Pancreas (tissue), 10 donors: ENCODE measurements around the gene UGGT2. TPM values are rescaled to one million over a fixed set of nuclear protein-coding genes. Genes with fewer than 3 reads are reported as not detected.

Experiments used
- ATAC-seq, 4 donors: fragments of 200-7000 bp; cut with Tn5 transposase; one replicate each; pipeline versions ENCODE4 v1.8.0 to v1.9.1; 2020; ENCODE audit warnings: mild to moderate bottlenecking in 4 of 4, moderate library complexity in 4 of 4
- DNase-seq, 6 donors: peaks; one replicate each; pipeline ENCODE4 v3.0.0-alpha.2; 2020
- FAIRE-seq: peaks from 2 replicates; lab custom pipeline; 2012; peaks lifted over from hg19 to GRCh38; lab: Jason Lieb, UNC
- H3K27ac ChIP-seq, 4 donors: fragments of 200-600 bp; sonication (generic); 1 replicate in 3 of 4; 2 replicates in 1 of 4; pipeline versions ENCODE4 v1.5.0 to v1.8.0; 2020
- H3K27me3 ChIP-seq, 4 donors: fragments of 200-600 bp; one replicate each; pipeline ENCODE4 v1.8.0; 2021
- H3K36me3 ChIP-seq, 3 donors: fragments of 200-600 bp; sonication (generic) in 1 of 3; one replicate each; pipeline versions ENCODE4 v1.5.0 to v1.8.0; 2020 to 2021
- H3K4me1 ChIP-seq, 3 donors: fragments of 200-600 bp; one replicate each; pipeline ENCODE4 v1.8.0; 2021
- H3K4me3 ChIP-seq, 4 donors: fragments of 200-600 bp; sonication (generic) in 2 of 4; one replicate each; pipeline versions ENCODE4 v1.5.0 to v1.8.0; 2020 to 2021
- H3K9me3 ChIP-seq, 4 donors: fragments of 200-600 bp; one replicate each; pipeline ENCODE4 v1.8.0; 2021
- WGBS, 2 donors: extraction: QIAGEN DNeasy Blood & Tissue Kit; methylation state at CpG; one replicate each; pipeline ENCODE4 v1.1.7; 2013; 5-methylcytosine and 5-hydroxymethylcytosine counted together
- intact Hi-C, 3 donors: fragments of 100-400 bp; cut with DNase I; formaldehyde crosslinking; loops; one replicate each; pipeline versions ENCODE4 v1.11.1 to v1.14.2; 2022
- polyA plus RNA-seq, 2 donors: library from polyadenylated mRNA; stranded (reverse); fragments of 200-250 nt; gene quantifications; one replicate each; pipeline ENCODE4 v1.2.3, GENCODE V29; 2013
- total RNA-seq, 6 donors: library from RNA; stranded (reverse); fragmentation: NEBNext Ultra II Directional in 4 of 6; extraction: Animal tissue kit (Norgen Biotek cat#: 25700) in 4 of 6; gene quantifications; one replicate each; pipeline versions ENCODE4 v1.2.1 to v1.2.4, GENCODE V29; 2021 to 2023
- TF ChIP-seq, protein P1 (sequence below), 4 donors: fragments of 200-600 bp; sonication (generic) in 3 of 4; IDR thresholded peaks; one replicate each; pipeline versions ENCODE4 v1.5.0 to v1.8.0; 2021; ENCODE audit warnings: antibody characterized with exemption in 4 of 4
- donor health status: healthy with polysubstance abuse.
- donor health status: DM: no; HTN: no; CAD: no; lungs with moderate emphysema.
- donor health status: DM: no; HTN: no; CAD: no.
- donor health status: control.
- donor health status: control.
- donor health status: Bipolar disorder and iron deficiency.
- donor health status: DM: yes; HTN: yes; CAD: no.
- donor health status: DM: no; HTN: no; CAD: no.
- donor health status: DM: no; HTN: no; CAD: no.
- donor health status: DM: yes; HTN: yes; CAD: no.

UGGT2 gene
- total and polyA plus RNA-seq, 8 donors: 7.2 to 17.9 (median 16.1) TPM

DNA sequence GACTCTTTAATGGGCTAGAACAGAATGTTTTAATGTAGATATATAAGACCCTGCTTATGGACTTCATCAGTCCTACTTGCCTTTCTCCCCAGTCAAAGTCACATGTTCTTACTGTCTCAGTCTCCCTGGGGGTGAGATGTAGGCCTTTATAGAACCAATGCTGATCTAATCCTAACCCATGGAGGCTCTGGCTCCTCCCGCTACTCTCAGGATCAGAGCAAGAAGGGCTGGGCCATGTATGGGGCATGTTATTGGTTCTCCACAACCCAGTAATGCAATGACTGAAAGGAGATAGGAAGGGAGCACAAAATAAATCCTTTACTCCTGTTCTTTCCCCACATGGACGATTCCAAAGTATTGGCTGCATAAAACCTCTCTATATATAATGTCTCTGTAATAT is 82.3 kb downstream of the UGGT2 start:
- H3K4me3 ChIP-seq: no peak overlapping the region
- H3K4me1 ChIP-seq: no peaks in the 10 kb centered on the region
- DNase-seq (no peak), FAIRE-seq (no peak), ATAC-seq (no peak)
- H3K9me3 ChIP-seq: no peaks in the 10 kb centered on the region
- no peak overlapping the region for H3K27ac ChIP-seq
- intact Hi-C loops: no loop called here
- no peaks in the 10 kb centered on the region for H3K27me3 ChIP-seq
- H3K36me3 ChIP-seq: no peaks in the 10 kb centered on the region
- TF ChIP-seq, protein P1, sequence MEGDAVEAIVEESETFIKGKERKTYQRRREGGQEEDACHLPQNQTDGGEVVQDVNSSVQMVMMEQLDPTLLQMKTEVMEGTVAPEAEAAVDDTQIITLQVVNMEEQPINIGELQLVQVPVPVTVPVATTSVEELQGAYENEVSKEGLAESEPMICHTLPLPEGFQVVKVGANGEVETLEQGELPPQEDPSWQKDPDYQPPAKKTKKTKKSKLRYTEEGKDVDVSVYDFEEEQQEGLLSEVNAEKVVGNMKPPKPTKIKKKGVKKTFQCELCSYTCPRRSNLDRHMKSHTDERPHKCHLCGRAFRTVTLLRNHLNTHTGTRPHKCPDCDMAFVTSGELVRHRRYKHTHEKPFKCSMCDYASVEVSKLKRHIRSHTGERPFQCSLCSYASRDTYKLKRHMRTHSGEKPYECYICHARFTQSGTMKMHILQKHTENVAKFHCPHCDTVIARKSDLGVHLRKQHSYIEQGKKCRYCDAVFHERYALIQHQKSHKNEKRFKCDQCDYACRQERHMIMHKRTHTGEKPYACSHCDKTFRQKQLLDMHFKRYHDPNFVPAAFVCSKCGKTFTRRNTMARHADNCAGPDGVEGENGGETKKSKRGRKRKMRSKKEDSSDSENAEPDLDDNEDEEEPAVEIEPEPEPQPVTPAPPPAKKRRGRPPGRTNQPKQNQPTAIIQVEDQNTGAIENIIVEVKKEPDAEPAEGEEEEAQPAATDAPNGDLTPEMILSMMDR (IDR thresholded peaks at IDR 0.05): no peak
- 92% methylated on average over 2 of the region's 2 CpGs for WGBS, 2 donors

DNA sequence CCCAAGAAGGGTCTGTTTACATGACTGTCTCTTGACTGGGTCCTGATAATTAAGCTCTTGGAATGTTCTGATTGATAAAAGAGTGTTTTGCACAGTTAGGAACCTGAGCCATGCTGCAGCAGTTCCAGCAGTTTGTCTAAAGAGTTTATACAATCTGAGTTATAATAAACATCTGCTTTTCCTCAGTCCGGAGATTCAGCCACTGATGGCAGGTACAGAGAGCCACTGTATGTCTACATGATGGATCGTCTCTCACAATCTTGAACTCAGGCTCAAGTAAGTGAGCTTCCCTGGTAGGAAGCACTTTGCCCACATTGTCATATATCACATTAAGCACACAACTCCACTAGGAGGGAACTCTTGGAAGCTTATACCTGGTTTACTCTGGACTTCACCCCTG is 84.3 kb downstream of the UGGT2 start:
- Histone ChIP-seq H3K27me3 (no peaks in the 10 kb centered on the region), H3K36me3 (no peaks in the 10 kb centered on the region), H3K4me3 (no peak overlapping the region), H3K9me3 (no peaks in the 10 kb centered on the region), H3K4me1 (no peaks in the 10 kb centered on the region), H3K27ac (no peak overlapping the region)
- DNase-seq (no peak), FAIRE-seq (no peak), ATAC-seq (no peak)
- WGBS, 2 donors: 89% methylated on average over 2 of the region's 2 CpGs
- intact Hi-C loops: no loop called here
- TF ChIP-seq, protein P1 (IDR thresholded peaks at IDR 0.05): no peak

DNA sequence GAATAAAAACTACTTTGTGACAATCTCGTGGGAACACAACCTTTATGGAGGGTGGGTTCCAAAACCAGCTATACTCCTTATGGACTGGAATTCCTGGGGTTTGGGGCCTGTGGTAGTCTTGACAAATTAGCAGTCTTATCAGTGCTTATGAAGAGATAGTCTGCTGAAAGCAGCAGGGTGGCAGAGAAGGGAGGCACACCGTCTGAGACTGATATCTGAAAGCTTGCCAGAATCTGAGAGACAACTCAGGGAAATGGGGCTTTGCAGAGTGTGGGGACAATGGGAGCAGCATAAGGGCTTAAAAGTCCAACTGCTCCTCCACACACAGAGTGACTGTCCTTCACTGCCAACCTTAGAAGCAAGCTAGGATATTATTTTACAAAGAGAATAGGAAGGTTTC is 95.9 kb downstream of the UGGT2 start:
- Histone ChIP-seq H3K27ac (no peak overlapping the region), H3K27me3 (no peaks in the 10 kb centered on the region), H3K4me1 (no peaks in the 10 kb centered on the region), H3K36me3 (no peaks in the 10 kb centered on the region), H3K4me3 (no peak overlapping the region), H3K9me3 (no peaks in the 10 kb centered on the region)
- intact Hi-C loops: no loop called here
- TF ChIP-seq, protein P1 (IDR thresholded peaks at IDR 0.05): no peak
- 78 to 82% methylated on average over 2 of the region's 2 CpGs for WGBS, 2 donors
- ATAC-seq (no peak), DNase-seq (no peak), FAIRE-seq (no peak)

DNA sequence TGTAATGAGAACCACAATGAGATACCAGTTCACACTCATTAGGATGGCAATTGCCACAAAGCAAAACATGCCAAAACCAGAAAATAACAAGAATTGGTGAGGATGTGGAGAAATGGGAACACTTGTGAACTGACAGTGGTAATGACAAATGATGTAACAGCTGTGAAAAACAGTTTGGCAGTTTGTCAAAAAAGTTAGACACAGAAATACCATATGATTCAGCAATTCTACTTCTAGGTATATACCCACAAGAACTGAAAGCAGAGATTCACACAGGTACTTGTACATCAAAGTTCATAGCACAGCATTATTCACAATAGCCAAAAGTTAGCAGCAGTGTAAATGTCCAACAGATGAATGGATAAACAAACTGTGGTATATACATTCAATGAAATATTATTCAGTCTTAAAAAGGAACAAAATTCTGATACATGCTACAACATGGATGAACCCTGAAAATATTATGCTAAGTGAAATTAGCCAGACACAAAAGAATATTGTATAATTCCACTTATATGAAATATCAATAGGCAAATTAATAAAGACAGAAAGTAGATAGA is 96.5 kb downstream of the UGGT2 start:
- H3K4me3 ChIP-seq: no peak overlapping the region
- no peak for FAIRE-seq
- intact Hi-C loops: no loop called here

DNA sequence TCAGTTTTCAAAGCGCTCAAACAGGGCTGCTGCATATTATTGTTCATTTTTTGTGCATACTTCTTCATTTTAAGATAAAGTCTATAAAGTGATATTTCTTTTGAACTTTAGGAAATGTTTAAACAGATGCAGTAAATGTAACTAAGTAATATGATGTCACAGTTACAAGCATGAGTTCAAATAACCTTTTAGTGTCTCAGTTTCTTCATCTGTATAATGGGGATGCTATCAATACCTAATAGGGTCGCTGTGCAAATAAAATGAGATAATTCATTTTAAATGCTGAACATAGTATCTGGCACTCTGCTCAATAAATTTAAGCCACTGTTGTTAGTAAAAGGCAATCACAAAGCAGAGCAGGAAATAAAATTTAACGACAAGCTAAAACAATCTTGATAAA is 97.5 kb downstream of the UGGT2 start:
- intact Hi-C loops: no loop called here
- Histone ChIP-seq H3K4me1 (no peaks in the 10 kb centered on the region), H3K27me3 (no peaks in the 10 kb centered on the region), H3K4me3 (no peak overlapping the region), H3K9me3 (no peaks in the 10 kb centered on the region), H3K36me3 (no peaks in the 10 kb centered on the region), H3K27ac (no peak overlapping the region)
- 98 to 99% methylated on average over 3 of the region's 3 CpGs for WGBS, 2 donors
- FAIRE-seq: no peak
- DNase-seq: no peak
- no peak for ATAC-seq
- TF ChIP-seq, protein P1 (IDR thresholded peaks at IDR 0.05): no peak

More for the DNA sequence above, 96.5 kb downstream of the UGGT2 start:
- Histone ChIP-seq H3K4me1 (no peaks in the 10 kb centered on the region), H3K27ac (no peak overlapping the region), H3K36me3 (no peaks in the 10 kb centered on the region), H3K27me3 (no peaks in the 10 kb centered on the region), H3K9me3 (no peaks in the 10 kb centered on the region)
- TF ChIP-seq, protein P1 (IDR thresholded peaks at IDR 0.05): no peak
- ATAC-seq (no peak), DNase-seq (no peak)
